GM12878 (cell line): ENCODE data around the gene APOE. TPM values are rescaled to one million over a fixed set of nuclear protein-coding genes. Genes with fewer than 3 reads are reported as not detected.

ENCODE experiments used
- ATAC-seq: fragments of 200-7000 bp; cut with Tn5 transposase; 3 replicates; pipeline ENCODE4 v1.9.1; 2020; ENCODE audit warnings: mild to moderate bottlenecking, moderate library complexity
- BruUV-seq: library from RNA; stranded (reverse); fragments of 400-500 nt; replicated peaks from 2 replicates; lab custom pipeline; 2021; lab: Mats Ljungman, UMichigan
- CTCF ChIA-PET: fragments of 300-600 bp; sonication (Branson Sonifier 250); formaldehyde crosslinking; extraction: SDS; loops from one replicate; lab custom pipeline; 2021; ENCODE audit warnings: inconsistent platforms; lab: Yijun Ruan, JAX
- POLR2A ChIA-PET: fragments of 350-600 bp; formaldehyde crosslinking; extraction: SDS; loops from one replicate; lab custom pipeline; 2021; ENCODE audit warnings: inconsistent platforms; lab: Charles Lee
- RAD21 ChIA-PET: fragments of 300-600 bp; sonication (Branson Sonifier 250); formaldehyde crosslinking; loops from one replicate; lab custom pipeline; 2023; ENCODE audit warnings: antibody characterized with exemption; ENCODE audit not compliant: unreplicated experiment; lab: Charles Lee
- SMC1A ChIA-PET: fragments of 300-600 bp; sonication (Branson Sonifier 250); formaldehyde crosslinking; loops from one replicate; lab custom pipeline; 2023; ENCODE audit not compliant: unreplicated experiment, uncharacterized antibody; lab: Charles Lee
- DNase-seq: peaks from one replicate; pipeline ENCODE4 v3.0.0-alpha.2; 2011; ENCODE audit warnings: low read depth, low spot score
- FAIRE-seq: peaks from 3 replicates; lab custom pipeline; 2011; peaks lifted over from hg19 to GRCh38; lab: Jason Lieb, UNC
- H2AFZ ChIP-seq: 2 replicates; pipeline ENCODE4 v1.6.0; 2011; ENCODE audit warnings: low read depth, low read length, control low read depth; ENCODE audit not compliant: control insufficient read depth
- H3K27ac ChIP-seq: 2 replicates; pipeline ENCODE4 v1.5.1; 2011; ENCODE audit warnings: control low read depth; ENCODE audit not compliant: control insufficient read depth, insufficient read depth
- H3K27me3 ChIP-seq, 2 experiments: replicated peaks in 1 of 2; 2 replicates each; pipeline versions ENCODE4 v1.6.0 to v1.6.1; 2011; ENCODE audit warnings: low read length in 1 of 2; ENCODE audit not compliant: control insufficient read depth in 2 of 2, insufficient read depth in 2 of 2
- H3K36me3 ChIP-seq, 2 experiments: 2 replicates each; pipeline ENCODE4 v1.5.1; 2011; ENCODE audit warnings: low read length in 1 of 2; ENCODE audit not compliant: control insufficient read depth in 2 of 2, insufficient read depth in 2 of 2
- H3K4me1 ChIP-seq: 2 replicates; pipeline ENCODE4 v1.6.1; 2011; ENCODE audit warnings: mild to moderate bottlenecking, low read length, moderate library complexity, mixed read lengths; ENCODE audit not compliant: control insufficient read depth, insufficient read depth
- H3K4me2 ChIP-seq: 2 replicates; pipeline ENCODE4 v1.6.0; 2011; ENCODE audit warnings: control low read depth; ENCODE audit not compliant: control insufficient read depth, insufficient read depth
- H3K4me3 ChIP-seq: fragments of 200-600 bp; sonication (generic); 2 replicates; pipeline ENCODE4 v1.5.1; 2016
- H3K79me2 ChIP-seq: 2 replicates; pipeline ENCODE4 v1.6.0; 2011; ENCODE audit warnings: low read length; ENCODE audit not compliant: control insufficient read depth, insufficient read depth
- H3K9ac ChIP-seq: 2 replicates; pipeline ENCODE4 v1.8.0; 2011; ENCODE audit warnings: low read length, control low read depth, mixed read lengths; ENCODE audit not compliant: control insufficient read depth, insufficient read depth
- H3K9me3 ChIP-seq: replicated peaks from 3 replicates; pipeline ENCODE4 v1.5.1; 2011; ENCODE audit warnings: mild to moderate bottlenecking, low read length; ENCODE audit not compliant: control insufficient read depth, insufficient read depth
- H4K20me1 ChIP-seq: 2 replicates; pipeline ENCODE4 v1.6.0; 2011; ENCODE audit not compliant: control insufficient read depth, insufficient read depth
- ATF7 ChIP-seq: fragments of 450-650 bp; IDR thresholded peaks from 2 replicates; pipeline ENCODE4 v1.6.1; 2016; ENCODE audit warnings: low read depth, mild to moderate bottlenecking
- CREB1 ChIP-seq: IDR thresholded peaks from 2 replicates; pipeline ENCODE4 v1.6.1; 2012; ENCODE audit warnings: low read depth, mild to moderate bottlenecking, inconsistent platforms
- ELK1 ChIP-seq: IDR thresholded peaks from 2 replicates; pipeline ENCODE4 v1.6.1; 2012; ENCODE audit warnings: low read depth, low read length, improper control_type of control experiment
- EZH2 ChIP-seq: IDR thresholded peaks from 2 replicates; pipeline ENCODE4 v1.6.1; 2012; ENCODE audit warnings: low read depth, mild to moderate bottlenecking, control low read depth, inconsistent platforms, low read length, borderline replicate concordance; ENCODE audit not compliant: control insufficient read depth
- HCFC1 ChIP-seq: fragments of 150-350 bp; IDR thresholded peaks from 2 replicates; pipeline ENCODE4 v1.6.1; 2014; ENCODE audit warnings: low read length
- KAT2A ChIP-seq: conservative IDR thresholded peaks from 2 replicates; pipeline ENCODE4 v1.6.1; 2011; ENCODE audit warnings: low read depth, low read length; ENCODE audit not compliant: control insufficient read depth
- MYB ChIP-seq: fragments of 150-350 bp; IDR thresholded peaks from 2 replicates; pipeline ENCODE4 v1.6.1; 2014; ENCODE audit warnings: mild to moderate bottlenecking, low read depth, low read length, borderline replicate concordance
- NFYA ChIP-seq: IDR thresholded peaks from 2 replicates; pipeline ENCODE4 v1.6.1; 2011; ENCODE audit warnings: low read depth, mild to moderate bottlenecking, low read length, improper control_type of control experiment, borderline replicate concordance
- NR2F1 ChIP-seq: fragments of 450-650 bp; conservative IDR thresholded peaks from 2 replicates; pipeline ENCODE4 v1.6.1; 2017; ENCODE audit warnings: mild to moderate bottlenecking
- POLR2AphosphoS5 ChIP-seq: IDR thresholded peaks from 2 replicates; pipeline ENCODE4 v1.6.1; 2011; ENCODE audit warnings: mild to moderate bottlenecking, low read length, inconsistent platforms
- RELA ChIP-seq: fragments of 450-650 bp; IDR thresholded peaks from 2 replicates; pipeline ENCODE4 v1.8.0; 2014; ENCODE audit warnings: borderline replicate concordance; ENCODE audit not compliant: partially characterized antibody
- RELB ChIP-seq: fragments of 450-650 bp; IDR thresholded peaks from 2 replicates; pipeline ENCODE4 v1.6.1; 2017; ENCODE audit warnings: low read depth, mild to moderate bottlenecking, moderate library complexity
- SMARCA5 ChIP-seq: fragments of 450-650 bp; IDR thresholded peaks from 2 replicates; pipeline ENCODE4 v1.6.1; 2017; ENCODE audit warnings: mild to moderate bottlenecking
- TBL1XR1 ChIP-seq: IDR thresholded peaks from 2 replicates; pipeline ENCODE4 v1.6.1; 2012; ENCODE audit warnings: low read depth, low read length, improper control_type of control experiment
- TCF7 ChIP-seq: IDR thresholded peaks from 2 replicates; pipeline ENCODE4 v1.6.1; 2014; ENCODE audit warnings: antibody characterized with exemption, borderline replicate concordance
- ZSCAN29 ChIP-seq: fragments of 450-650 bp; IDR thresholded peaks from 2 replicates; pipeline ENCODE4 v1.6.1; 2017; ENCODE audit warnings: mild to moderate bottlenecking, moderate library complexity
- WGBS: methylation state at CpG from one replicate; pipeline ENCODE4 v1.1.6; 2016; ENCODE audit warnings: low lambda C conversion rate; ENCODE audit not compliant: insufficient replicate concordance, insufficient coverage; ENCODE audit errors: missing lambda C conversion rate; 5-methylcytosine and 5-hydroxymethylcytosine counted together
- in situ Hi-C: fragments of 300-500 bp; cut with MboI; formaldehyde crosslinking; loops from 9 replicates; pipeline ENCODE4 v1.14.3; 2018; ENCODE audit warnings: mixed read lengths
- intact Hi-C: fragments of 100-400 bp; cut with micrococcal nuclease; formaldehyde crosslinking; loops from one replicate; pipeline ENCODE4 v1.14.2; 2022; ENCODE audit not compliant: unreplicated experiment
- polyA plus RNA-seq, 11 experiments: library from polyadenylated mRNA; depleted of rRNA in 4 of 11; unstranded in 6 of 11; stranded (reverse) in 5 of 11; fragments of >200 nt; fragmentation: Nextera tagmentation in 4 of 11; fragmentation: Illumina TruSeq in 1 of 11; extraction: Ambion mirVana in 4 of 11; extraction: Trizol in 1 of 11; gene quantifications; 1 replicate in 1 of 11; 2 replicates in 10 of 11; pipeline versions ENCODE4 v1.2.1 to v1.2.3, GENCODE V29; 2011 to 2016; ENCODE audit warnings: inconsistent platforms in 2 of 11, missing spikeins in 2 of 11, low read depth in 1 of 11
- total RNA-seq, 4 experiments: library from RNA; depleted of rRNA in 3 of 4; stranded (reverse); fragments of >200 nt in 3 of 4; fragmentation: Illumina TruSeq in 1 of 4; extraction: Trizol in 1 of 4; gene quantifications; 2 replicates each; pipeline versions ENCODE4 v1.2.1 to v1.2.3, GENCODE V29; 2013 to 2021
- TF ChIP-seq, protein P1 (sequence below): fragments of 450-650 bp; IDR thresholded peaks from 2 replicates; pipeline ENCODE4 v1.6.1; 2018; ENCODE audit warnings: mild to moderate bottlenecking, low read depth, moderate library complexity; ENCODE audit not compliant: partially characterized antibody
- TF ChIP-seq, protein P2 (sequence below): fragments of 450-650 bp; IDR thresholded peaks from 2 replicates; pipeline ENCODE4 v1.6.1; 2017; ENCODE audit warnings: antibody characterized with exemption, mild to moderate bottlenecking, moderate library complexity

Gene APOE
- total and polyA plus RNA-seq, 10 of the 15 experiments (the other 5 are each of a cell fraction or from before 2014, with no cell fraction given): 0.22 to 3.7 (median 0.44) TPM; not detected in 4

DNA sequence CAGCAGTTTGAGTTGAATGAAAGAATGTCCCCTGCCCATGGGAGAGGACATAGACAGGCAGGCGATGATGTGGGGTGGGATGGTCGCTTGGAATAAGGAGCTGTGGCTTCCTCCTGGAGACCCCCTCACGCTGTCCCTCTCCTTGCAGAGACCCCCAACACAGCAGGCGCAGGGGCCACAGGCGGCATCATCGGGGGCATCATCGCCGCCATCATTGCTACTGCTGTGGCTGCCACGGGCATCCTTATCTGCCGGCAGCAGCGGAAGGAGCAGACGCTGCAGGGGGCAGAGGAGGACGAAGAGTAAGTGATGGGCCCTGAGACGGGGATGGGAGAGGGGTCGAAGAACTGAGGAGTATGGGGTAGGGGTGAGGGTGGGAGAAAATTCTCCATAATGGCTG lies 23.5 kb upstream of the APOE start:
- CTCF ChIA-PET: no interaction called here

More for the DNA sequence above, 23.5 kb upstream of the APOE start:
- TF ChIP-seq MYB (no peak), RELB (no peak), CREB1 (no peak), KAT2A (no peak), ELK1 (no peak), TCF7 (no peak), NFYA (no peak), EZH2 (no peak), ATF7 (no peak), POLR2AphosphoS5 (no peak), ZSCAN29 (no peak), TBL1XR1 (no peak), NR2F1 (no peak), SMARCA5 (no peak), HCFC1 (no peak), RELA (no peak)
- TF ChIP-seq, protein P1, sequence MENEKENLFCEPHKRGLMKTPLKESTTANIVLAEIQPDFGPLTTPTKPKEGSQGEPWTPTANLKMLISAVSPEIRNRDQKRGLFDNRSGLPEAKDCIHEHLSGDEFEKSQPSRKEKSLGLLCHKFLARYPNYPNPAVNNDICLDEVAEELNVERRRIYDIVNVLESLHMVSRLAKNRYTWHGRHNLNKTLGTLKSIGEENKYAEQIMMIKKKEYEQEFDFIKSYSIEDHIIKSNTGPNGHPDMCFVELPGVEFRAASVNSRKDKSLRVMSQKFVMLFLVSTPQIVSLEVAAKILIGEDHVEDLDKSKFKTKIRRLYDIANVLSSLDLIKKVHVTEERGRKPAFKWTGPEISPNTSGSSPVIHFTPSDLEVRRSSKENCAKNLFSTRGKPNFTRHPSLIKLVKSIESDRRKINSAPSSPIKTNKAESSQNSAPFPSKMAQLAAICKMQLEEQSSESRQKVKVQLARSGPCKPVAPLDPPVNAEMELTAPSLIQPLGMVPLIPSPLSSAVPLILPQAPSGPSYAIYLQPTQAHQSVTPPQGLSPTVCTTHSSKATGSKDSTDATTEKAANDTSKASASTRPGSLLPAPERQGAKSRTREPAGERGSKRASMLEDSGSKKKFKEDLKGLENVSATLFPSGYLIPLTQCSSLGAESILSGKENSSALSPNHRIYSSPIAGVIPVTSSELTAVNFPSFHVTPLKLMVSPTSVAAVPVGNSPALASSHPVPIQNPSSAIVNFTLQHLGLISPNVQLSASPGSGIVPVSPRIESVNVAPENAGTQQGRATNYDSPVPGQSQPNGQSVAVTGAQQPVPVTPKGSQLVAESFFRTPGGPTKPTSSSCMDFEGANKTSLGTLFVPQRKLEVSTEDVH: no peak
- TF ChIP-seq, protein P2, sequence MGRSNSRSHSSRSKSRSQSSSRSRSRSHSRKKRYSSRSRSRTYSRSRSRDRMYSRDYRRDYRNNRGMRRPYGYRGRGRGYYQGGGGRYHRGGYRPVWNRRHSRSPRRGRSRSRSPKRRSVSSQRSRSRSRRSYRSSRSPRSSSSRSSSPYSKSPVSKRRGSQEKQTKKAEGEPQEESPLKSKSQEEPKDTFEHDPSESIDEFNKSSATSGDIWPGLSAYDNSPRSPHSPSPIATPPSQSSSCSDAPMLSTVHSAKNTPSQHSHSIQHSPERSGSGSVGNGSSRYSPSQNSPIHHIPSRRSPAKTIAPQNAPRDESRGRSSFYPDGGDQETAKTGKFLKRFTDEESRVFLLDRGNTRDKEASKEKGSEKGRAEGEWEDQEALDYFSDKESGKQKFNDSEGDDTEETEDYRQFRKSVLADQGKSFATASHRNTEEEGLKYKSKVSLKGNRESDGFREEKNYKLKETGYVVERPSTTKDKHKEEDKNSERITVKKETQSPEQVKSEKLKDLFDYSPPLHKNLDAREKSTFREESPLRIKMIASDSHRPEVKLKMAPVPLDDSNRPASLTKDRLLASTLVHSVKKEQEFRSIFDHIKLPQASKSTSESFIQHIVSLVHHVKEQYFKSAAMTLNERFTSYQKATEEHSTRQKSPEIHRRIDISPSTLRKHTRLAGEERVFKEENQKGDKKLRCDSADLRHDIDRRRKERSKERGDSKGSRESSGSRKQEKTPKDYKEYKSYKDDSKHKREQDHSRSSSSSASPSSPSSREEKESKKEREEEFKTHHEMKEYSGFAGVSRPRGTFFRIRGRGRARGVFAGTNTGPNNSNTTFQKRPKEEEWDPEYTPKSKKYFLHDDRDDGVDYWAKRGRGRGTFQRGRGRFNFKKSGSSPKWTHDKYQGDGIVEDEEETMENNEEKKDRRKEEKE: no peak
- no peak overlapping the region for H3K27ac ChIP-seq
- in situ Hi-C loops: no loop called here
- ChIA-PET POLR2A (no interaction called here), SMC1A (no interaction called here), RAD21 (no interaction called here)
- no peaks in the 10 kb centered on the region for H4K20me1 ChIP-seq
- no peaks in the 10 kb centered on the region for H3K4me1 ChIP-seq
- H3K79me2 ChIP-seq: no peaks in the 10 kb centered on the region
- WGBS: 53% methylated on average over 15 of the region's 15 CpGs
- no peaks in the 10 kb centered on the region for H3K36me3 ChIP-seq
- no peaks in the 10 kb centered on the region for H3K27me3 ChIP-seq
- BruUV-seq: no TSS peak
- H2AFZ ChIP-seq: no peak overlapping the region
- no peak for DNase-seq
- intact Hi-C loops: no loop called here
- no peak for ATAC-seq
- FAIRE-seq: no peak
- H3K4me2 ChIP-seq: no peak overlapping the region
- no peaks in the 10 kb centered on the region for H3K9me3 ChIP-seq
- H3K4me3 ChIP-seq: no peak overlapping the region
- no peak overlapping the region for H3K9ac ChIP-seq
